Hepatocyte (in vitro differentiated cells): Measurements from ENCODE around the gene MEF2D. TPM values are rescaled to one million over a fixed set of nuclear protein-coding genes. Genes with fewer than 3 reads are reported as not detected.

Experiments used
- DNase-seq: peaks from one replicate; pipeline ENCODE4 v3.0.0-alpha.2; 2016; ENCODE audit warnings: low spot score
- H2AFZ ChIP-seq: fragments of 200-600 bp; sonication (generic); 2 replicates; pipeline ENCODE4 v1.6.0; 2016; ENCODE audit warnings: antibody characterized with exemption, mild to moderate bottlenecking
- H3K27ac ChIP-seq: fragments of 200-600 bp; sonication (generic); 2 replicates; pipeline ENCODE4 v1.5.1; 2016; ENCODE audit warnings: mild to moderate bottlenecking
- H3K27me3 ChIP-seq: fragments of 200-600 bp; sonication (generic); 2 replicates; pipeline ENCODE4 v1.6.1; 2016
- H3K36me3 ChIP-seq: fragments of 200-600 bp; sonication (generic); replicated peaks from 2 replicates; pipeline ENCODE4 v1.5.1; 2016; ENCODE audit warnings: low read depth; ENCODE audit not compliant: insufficient read depth
- H3K4me1 ChIP-seq: fragments of 200-600 bp; sonication (generic); 2 replicates; pipeline ENCODE4 v1.5.1; 2016; ENCODE audit warnings: mild to moderate bottlenecking, moderate library complexity; ENCODE audit not compliant: insufficient read depth
- H3K4me2 ChIP-seq: fragments of 200-600 bp; sonication (generic); 2 replicates; pipeline ENCODE4 v1.6.0; 2016
- H3K4me3 ChIP-seq: fragments of 200-600 bp; sonication (generic); 2 replicates; pipeline ENCODE4 v1.5.1; 2016; ENCODE audit warnings: mild to moderate bottlenecking
- H3K79me2 ChIP-seq: fragments of 200-600 bp; sonication (generic); 2 replicates; pipeline ENCODE4 v1.6.0; 2017; ENCODE audit warnings: mild to moderate bottlenecking
- H3K9me2 ChIP-seq: fragments of 200-600 bp; sonication (generic); replicated peaks from 2 replicates; pipeline ENCODE4 v1.6.0; 2017; ENCODE audit warnings: mild to moderate bottlenecking; ENCODE audit not compliant: insufficient read depth
- H3K9me3 ChIP-seq: fragments of 200-600 bp; sonication (generic); 2 replicates; pipeline ENCODE4 v1.5.1; 2016; ENCODE audit warnings: low read depth, mild to moderate bottlenecking
- H4K20me1 ChIP-seq: fragments of 200-600 bp; sonication (generic); 2 replicates; pipeline ENCODE4 v1.6.0; 2016; ENCODE audit warnings: mild to moderate bottlenecking; ENCODE audit not compliant: insufficient read depth, poor library complexity, severe bottlenecking
- CTCF ChIP-seq: fragments of 200-600 bp; sonication (generic); IDR thresholded peaks from 2 replicates; pipeline ENCODE4 v1.5.1; 2016; ENCODE audit warnings: antibody characterized with exemption, mild to moderate bottlenecking; ENCODE audit not compliant: poor library complexity
- EZH2 ChIP-seq: fragments of 200-600 bp; sonication (generic); IDR thresholded peaks from 2 replicates; pipeline ENCODE4 v1.6.1; 2016; ENCODE audit warnings: antibody characterized with exemption, mild to moderate bottlenecking, borderline replicate concordance
- EZH2phosphoT487 ChIP-seq: fragments of 200-600 bp; sonication (generic); IDR thresholded peaks from one replicate; pipeline ENCODE4 v1.6.1; 2018; ENCODE audit warnings: antibody characterized with exemption, mild to moderate bottlenecking, low read depth, moderate library complexity; ENCODE audit not compliant: unreplicated experiment, severe bottlenecking
- WGBS: methylation state at CpG from one replicate; pipeline ENCODE4 v1.1.6; 2016; ENCODE audit warnings: low lambda C conversion rate; ENCODE audit errors: missing lambda C conversion rate; 5-methylcytosine and 5-hydroxymethylcytosine counted together
- microRNA counts: library from miRNA; unstranded; fragments of <30 nt; microRNA quantifications from one replicate; lab custom pipeline; 2017
- microRNA-seq: library from miRNA; unstranded; fragments of <30 nt; microRNA quantifications from one replicate; pipeline ENCODE4, GENCODE V29; 2017
- polyA plus RNA-seq: library from polyadenylated mRNA; unstranded; fragments of >200 nt; fragmentation: Nextera tagmentation; extraction: Ambion mirVana; gene quantifications from 2 replicates; pipeline ENCODE4 v1.2.1, GENCODE V29; 2016
- small RNA-seq: library from RNA; depleted of rRNA; stranded (forward); fragments of <200 nt; gene quantifications from one replicate; pipeline ENCODE3, GENCODE V24; 2014
- total RNA-seq: library from RNA; depleted of rRNA; stranded (reverse); fragments of >200 nt; gene quantifications from 2 replicates; pipeline ENCODE4 v1.2.3, GENCODE V29; 2014

Gene MEF2D
- total and polyA plus RNA-seq, 2 experiments from 2014 or later, result 20.1 to 25.1 TPM

- H2AFZ ChIP-seq, result no peak overlapping the region
- H3K4me1 ChIP-seq, result peaks cover 16% of the 10 kb centered on the region
- no peaks in the 10 kb centered on the region for H3K36me3 ChIP-seq
- no peak overlapping the region for H3K4me3 ChIP-seq
- TF ChIP-seq EZH2 (no peak), CTCF (no peak), EZH2phosphoT487 (no peak)
- no peaks in the 10 kb centered on the region for H3K9me3 ChIP-seq
- H3K9me2 ChIP-seq, result no peaks in the 10 kb centered on the region
- H3K27me3 ChIP-seq, result peaks cover 86% of the 10 kb centered on the region
- no peak overlapping the region for H3K27ac ChIP-seq
- 36% methylated on average over 1 of the region's 1 CpG for WGBS
- H3K4me2 ChIP-seq, result no peak overlapping the region
- H3K79me2 ChIP-seq, result no peaks in the 10 kb centered on the region
- H4K20me1 ChIP-seq, result no peaks in the 10 kb centered on the region
- DNase-seq, result no peak
Observed at GRCh38 chr1:156416993-156417392, 83.6 kb downstream of the MEF2D start.

GRCh38 chr1:156414461-156415064, 86.0 kb downstream of the MEF2D start:
- no peaks in the 10 kb centered on the region for H3K9me3 ChIP-seq
- no peaks in the 10 kb centered on the region for H3K36me3 ChIP-seq
- H3K4me2 ChIP-seq, result no peak overlapping the region
- no peaks in the 10 kb centered on the region for H3K9me2 ChIP-seq
- no peak overlapping the region for H3K4me3 ChIP-seq
- no peaks in the 10 kb centered on the region for H3K79me2 ChIP-seq
- no peak overlapping the region for H3K27ac ChIP-seq
- no peaks in the 10 kb centered on the region for H3K4me1 ChIP-seq
- no peak for TF ChIP-seq CTCF
- TF ChIP-seq EZH2, result no peak
- no peak for TF ChIP-seq EZH2phosphoT487
- H4K20me1 ChIP-seq, result no peaks in the 10 kb centered on the region
- 27% methylated on average over 8 of the region's 8 CpGs for WGBS
- no peak overlapping the region for H2AFZ ChIP-seq
- H3K27me3 ChIP-seq, result peaks cover 77% of the 10 kb centered on the region
- no peak for DNase-seq

MicroRNAs within 50 kb of the gene (microRNA counts, 767-probe panel; counts per million panel counts)
- not detected for microRNA hsa-miR-9-5p (lab: Ali Mortazavi, UCI)

Small RNA genes within 50 kb of the gene (microRNA-seq; reads per million reads assigned to microRNA genes)
- gene MIR9-1, result not detected

Small RNA genes within 50 kb of the gene (small RNA-seq; reads per million reads assigned to genes)
- gene MIR9-1 (not detected), gene RF00019 (not detected)

Other genes with a start within 250 kb of the MEF2D start
- 64.3 and 65.9 TPM in 2 replicates for gene SMG5, start 217.9 kb downstream of the MEF2D start, total RNA-seq
- 54.9 and 63.8 TPM in 2 replicates for gene SMG5, start 217.9 kb downstream of the MEF2D start, polyA plus RNA-seq
- 3.3 and 3.4 TPM in 2 replicates for gene TMEM79, start 216.4 kb downstream of the MEF2D start, total RNA-seq
- 8.5 and 15.7 TPM in 2 replicates for gene TMEM79, start 216.4 kb downstream of the MEF2D start, polyA plus RNA-seq
- gene GLMP, start 205.1 kb downstream of the MEF2D start, total RNA-seq, result 158 and 186 TPM in 2 replicates
- gene GLMP, start 205.1 kb downstream of the MEF2D start, polyA plus RNA-seq, result 169 and 206 TPM in 2 replicates
- gene VHLL, start 201.5 kb downstream of the MEF2D start, total RNA-seq, result not detected in 2 replicates
- gene VHLL, start 201.5 kb downstream of the MEF2D start, polyA plus RNA-seq, result not detected in 2 replicates
- gene CCT3, start 162.5 kb downstream of the MEF2D start, total RNA-seq, result 224 and 251 TPM in 2 replicates
- gene CCT3, start 162.5 kb downstream of the MEF2D start, polyA plus RNA-seq, result 166 and 212 TPM in 2 replicates
- gene TSACC, start 162.2 kb downstream of the MEF2D start, total RNA-seq, result not detected in 2 replicates
- gene TSACC, start 162.2 kb downstream of the MEF2D start, polyA plus RNA-seq, result 1.4 and 1.5 TPM in 2 replicates
- 3.3 and 6.3 TPM in 2 replicates for gene RHBG, start 131.6 kb downstream of the MEF2D start, total RNA-seq
- gene RHBG, start 131.6 kb downstream of the MEF2D start, polyA plus RNA-seq, result 10.8 and 11.9 TPM in 2 replicates
- 4.2 and 5.2 TPM in 2 replicates for gene IQGAP3, start 71.8 kb upstream of the MEF2D start, total RNA-seq
- 3.1 and 5.7 TPM in 2 replicates for gene IQGAP3, start 71.8 kb upstream of the MEF2D start, polyA plus RNA-seq
- not detected in 2 replicates for gene TTC24, start 78.9 kb upstream of the MEF2D start, total RNA-seq
- not detected in 2 replicates for gene TTC24, start 78.9 kb upstream of the MEF2D start, polyA plus RNA-seq
- gene NAXE, start 91.0 kb upstream of the MEF2D start, total RNA-seq, result 94.2 and 117 TPM in 2 replicates
- gene NAXE, start 91.0 kb upstream of the MEF2D start, polyA plus RNA-seq, result 198 and 218 TPM in 2 replicates
- 5.6 and 17.4 TPM in 2 replicates for gene GPATCH4, start 100.7 kb upstream of the MEF2D start, total RNA-seq
- 28.3 and 28.6 TPM in 2 replicates for gene GPATCH4, start 100.7 kb upstream of the MEF2D start, polyA plus RNA-seq
- gene HAPLN2, start 118.6 kb upstream of the MEF2D start, total RNA-seq, result not detected in 2 replicates
- gene HAPLN2, start 118.6 kb upstream of the MEF2D start, polyA plus RNA-seq, result not detected in 2 replicates
- 0.03 and 0.84 TPM in 2 replicates for gene BCAN, start 141.3 kb upstream of the MEF2D start, total RNA-seq
- gene BCAN, start 141.3 kb upstream of the MEF2D start, polyA plus RNA-seq, result not detected in 2 replicates
- gene NES, start 176.6 kb upstream of the MEF2D start, total RNA-seq, result 7.9 and 13.8 TPM in 2 replicates
- gene NES, start 176.6 kb upstream of the MEF2D start, polyA plus RNA-seq, result 3.6 and 4.8 TPM in 2 replicates
- gene CRABP2, start 204.8 kb upstream of the MEF2D start, total RNA-seq, result 54.5 and 93.5 TPM in 2 replicates
- 171 and 195 TPM in 2 replicates for gene CRABP2, start 204.8 kb upstream of the MEF2D start, polyA plus RNA-seq
- gene METTL25B, start 227.7 kb upstream of the MEF2D start, total RNA-seq, result 20.6 and 21.8 TPM in 2 replicates
- 22.6 and 24.7 TPM in 2 replicates for gene METTL25B, start 227.7 kb upstream of the MEF2D start, polyA plus RNA-seq
- gene ISG20L2, start 228.0 kb upstream of the MEF2D start, total RNA-seq, result 22.4 and 27.5 TPM in 2 replicates
- 13.5 and 16.4 TPM in 2 replicates for gene ISG20L2, start 228.0 kb upstream of the MEF2D start, polyA plus RNA-seq
- gene MRPL24, start 240.3 kb upstream of the MEF2D start, total RNA-seq, result 40.4 and 44.9 TPM in 2 replicates
- 61.9 and 64.1 TPM in 2 replicates for gene MRPL24, start 240.3 kb upstream of the MEF2D start, polyA plus RNA-seq